ENCODE results near the gene SORCS2. TPM values are rescaled to one million over a fixed set of nuclear protein-coding genes. Genes with fewer than 3 reads are reported as not detected.

The SORCS2 gene
- polyA plus RNA-seq, 1 donor (not counting 4 experiments of a cell fraction or from before 2014, with no cell fraction given): 0.09 TPM

DNA sequence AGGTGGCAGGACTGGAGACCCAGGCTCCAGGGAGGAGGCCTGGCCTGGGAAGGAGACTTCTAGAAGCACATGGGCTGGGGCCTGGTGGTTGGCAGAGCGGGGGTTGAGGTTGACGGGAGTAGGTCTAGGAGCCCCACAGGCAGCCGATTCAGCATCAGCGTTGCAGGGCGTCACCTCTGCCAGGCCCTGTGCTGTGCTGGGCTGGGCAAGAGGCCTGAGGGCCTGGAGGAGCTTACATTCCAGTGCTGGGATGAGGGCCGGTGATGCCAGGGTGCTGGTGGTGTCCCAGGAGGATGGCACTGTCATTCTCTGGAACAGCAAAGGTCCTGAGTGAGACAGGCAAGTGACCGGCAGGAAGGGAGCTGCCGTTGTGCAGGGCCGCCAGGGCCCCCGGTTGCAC lies 76.6 kb downstream of the SORCS2 start:
- H4K20me1 ChIP-seq (ENCODE audit: control insufficient read depth, extremely low read depth, insufficient read depth, low read length): no peaks in the 10 kb centered on the region
- H3K4me1 ChIP-seq (ENCODE audit: control insufficient read depth, extremely low read depth, insufficient read depth, low read length): peaks cover 7% of the 10 kb centered on the region
- H3K36me3 ChIP-seq (ENCODE audit: control insufficient read depth in 2 of 2, extremely low read depth in 1 of 2, insufficient read depth in 2 of 2, low read length in 2 of 2): no peaks in the 10 kb centered on the region
- no peak overlapping the region for H3K9ac ChIP-seq (ENCODE audit: control insufficient read depth, extremely low read depth, insufficient read depth, low read length)
- no peak overlapping the region for H3K4me2 ChIP-seq (ENCODE audit: control insufficient read depth, extremely low read depth, insufficient read depth, low read depth, low read length)
- no peaks in the 10 kb centered on the region for H3K9me1 ChIP-seq (ENCODE audit: control insufficient read depth, extremely low read depth, insufficient read depth, low read length)
- DNase-seq (ENCODE audit: low read depth, low spot score) (no peak), FAIRE-seq (no peak)
- peaks cover 2% of the 10 kb centered on the region for H3K9me3 ChIP-seq (ENCODE audit: control insufficient read depth, low read depth, low read length)
- H3K4me3 ChIP-seq (ENCODE audit: control insufficient read depth in 2 of 3, extremely low read depth in 1 of 3, insufficient read depth in 2 of 3, low read depth in 1 of 3, low read length in 3 of 3): no peak overlapping the region
- H2AFZ ChIP-seq (ENCODE audit: control insufficient read depth, low read length): no peak overlapping the region
- TF ChIP-seq CTCF (optimal IDR thresholded peaks at IDR 0.05 in 1 of 3, IDR thresholded peaks at IDR 0.05 in 1 of 3, conservative IDR thresholded peaks at IDR 0.05 in 1 of 3; ENCODE audit: extremely low read depth in 1 of 3, insufficient read depth in 2 of 3, low read length in 3 of 3): no peak
- TF ChIP-seq EZH2 (IDR thresholded peaks at IDR 0.05; ENCODE audit: low read length): no peak
- no peaks in the 10 kb centered on the region for H3K79me2 ChIP-seq (ENCODE audit: control insufficient read depth, insufficient read depth, low read length)
- dilution Hi-C loops (cut with MboI; ENCODE audit: extremely low pct_ligation_motif_present, low sequenced_read_pairs): no loop called here
- peaks cover 13% of the 10 kb centered on the region for H3K27me3 ChIP-seq (ENCODE audit: control insufficient read depth, extremely low read depth, insufficient read depth, low read length)
- no peak overlapping the region for H3K27ac ChIP-seq (ENCODE audit: control insufficient read depth, insufficient read depth, low read length)

DNA sequence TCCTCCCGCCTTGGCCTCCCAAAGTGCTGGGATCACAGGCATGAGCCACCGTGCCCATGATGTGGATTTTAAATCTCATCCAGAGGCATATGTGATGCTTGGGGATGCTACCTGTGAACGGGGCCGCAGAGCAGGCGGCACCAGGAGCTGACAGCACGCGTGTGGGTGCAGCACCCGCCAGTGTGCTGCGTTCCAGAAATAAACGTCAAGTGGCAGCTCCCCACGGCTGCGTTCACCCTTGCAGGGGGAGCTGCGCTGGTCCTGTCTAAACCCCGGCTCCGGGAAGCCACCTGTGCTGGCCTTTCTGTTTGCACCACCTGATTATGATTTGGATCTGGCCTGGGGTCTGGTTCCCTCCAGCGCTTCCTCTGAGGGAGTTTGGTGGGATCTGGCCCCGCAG lies 77.8 kb downstream of the SORCS2 start:
- no peak for TF ChIP-seq CTCF (optimal IDR thresholded peaks at IDR 0.05 in 1 of 3, IDR thresholded peaks at IDR 0.05 in 1 of 3, conservative IDR thresholded peaks at IDR 0.05 in 1 of 3; ENCODE audit: extremely low read depth in 1 of 3, insufficient read depth in 2 of 3, low read length in 3 of 3)
- TF ChIP-seq EZH2 (IDR thresholded peaks at IDR 0.05; ENCODE audit: low read length): no peak
- H3K4me2 ChIP-seq (ENCODE audit: control insufficient read depth, extremely low read depth, insufficient read depth, low read depth, low read length): no peak overlapping the region
- dilution Hi-C loops (cut with MboI; ENCODE audit: extremely low pct_ligation_motif_present, low sequenced_read_pairs): no loop called here
- no peak overlapping the region for H3K27ac ChIP-seq (ENCODE audit: control insufficient read depth, insufficient read depth, low read length)
- H3K27me3 ChIP-seq (ENCODE audit: control insufficient read depth, extremely low read depth, insufficient read depth, low read length): peaks cover 8% of the 10 kb centered on the region
- no peak overlapping the region for H3K9ac ChIP-seq (ENCODE audit: control insufficient read depth, extremely low read depth, insufficient read depth, low read length)
- H3K9me1 ChIP-seq (ENCODE audit: control insufficient read depth, extremely low read depth, insufficient read depth, low read length): no peaks in the 10 kb centered on the region
- H3K4me1 ChIP-seq (ENCODE audit: control insufficient read depth, extremely low read depth, insufficient read depth, low read length): peaks cover 7% of the 10 kb centered on the region
- FAIRE-seq: no peak
- H2AFZ ChIP-seq (ENCODE audit: control insufficient read depth, low read length): no peak overlapping the region
- H4K20me1 ChIP-seq (ENCODE audit: control insufficient read depth, extremely low read depth, insufficient read depth, low read length): no peaks in the 10 kb centered on the region
- DNase-seq (ENCODE audit: low read depth, low spot score): no peak
- no peak overlapping the region for H3K4me3 ChIP-seq (ENCODE audit: control insufficient read depth in 2 of 3, extremely low read depth in 1 of 3, insufficient read depth in 2 of 3, low read depth in 1 of 3, low read length in 3 of 3)
- no peaks in the 10 kb centered on the region for H3K36me3 ChIP-seq (ENCODE audit: control insufficient read depth in 2 of 2, extremely low read depth in 1 of 2, insufficient read depth in 2 of 2, low read length in 2 of 2)
- H3K9me3 ChIP-seq (ENCODE audit: control insufficient read depth, low read depth, low read length): peaks cover 2% of the 10 kb centered on the region
- no peaks in the 10 kb centered on the region for H3K79me2 ChIP-seq (ENCODE audit: control insufficient read depth, insufficient read depth, low read length)

All from keratinocyte (primary cell).